Astrocyte (in vitro differentiated cells and primary cell): ENCODE results near the gene ZNF385B. TPM values are rescaled to one million over a fixed set of nuclear protein-coding genes. Genes with fewer than 3 reads are reported as not detected.

ENCODE experiments used
- DNase-seq: peaks from one replicate; pipeline ENCODE4 v3.0.0-alpha.2; 2010; ENCODE audit warnings: low read depth
- FAIRE-seq: peaks from 2 replicates; lab custom pipeline; 2011; peaks lifted over from hg19 to GRCh38; lab: Jason Lieb, UNC
- H2AFZ ChIP-seq: 2 replicates; pipeline ENCODE4 v1.6.0; 2012; ENCODE audit warnings: low read depth, low read length, inconsistent platforms
- H3K27ac ChIP-seq: 2 replicates; pipeline ENCODE4 v1.5.1; 2011; ENCODE audit warnings: low read depth, low read length, inconsistent platforms
- H3K27me3 ChIP-seq: 2 replicates; pipeline ENCODE4 v1.6.0; 2011; ENCODE audit warnings: low read length, inconsistent platforms; ENCODE audit not compliant: insufficient read depth
- H3K36me3 ChIP-seq: 2 replicates; pipeline ENCODE4 v1.5.1; 2011; ENCODE audit warnings: low read length, inconsistent platforms; ENCODE audit not compliant: insufficient read depth
- H3K4me1 ChIP-seq: 2 replicates; pipeline ENCODE4 v1.5.1; 2011; ENCODE audit warnings: low read length, inconsistent platforms; ENCODE audit not compliant: insufficient read depth
- H3K4me2 ChIP-seq: 2 replicates; pipeline ENCODE4 v1.6.0; 2012; ENCODE audit warnings: low read length, inconsistent platforms
- H3K4me3 ChIP-seq: 2 replicates; pipeline ENCODE4 v1.5.1; 2011; ENCODE audit warnings: low read depth, mild to moderate bottlenecking, low read length, inconsistent platforms; ENCODE audit not compliant: insufficient read depth
- H3K79me2 ChIP-seq: 2 replicates; pipeline ENCODE4 v1.6.0; 2012; ENCODE audit warnings: mild to moderate bottlenecking, low read length, inconsistent platforms; ENCODE audit not compliant: insufficient read depth
- H3K9ac ChIP-seq: 2 replicates; pipeline ENCODE4 v1.6.0; 2012; ENCODE audit warnings: mild to moderate bottlenecking, low read length, inconsistent platforms
- H3K9me3 ChIP-seq: 2 replicates; pipeline ENCODE4 v1.5.1; 2012; ENCODE audit warnings: low read depth, mild to moderate bottlenecking, low read length, inconsistent platforms; ENCODE audit not compliant: insufficient read depth
- H4K20me1 ChIP-seq: 2 replicates; pipeline ENCODE4 v1.6.0; 2012; ENCODE audit warnings: low read length, inconsistent platforms; ENCODE audit not compliant: insufficient read depth
- H3K27ac Mint-ChIP-seq: one replicate; pipeline ENCODE4 v1.8.0; 2021; ENCODE audit warnings: mild to moderate bottlenecking, mixed read lengths; ENCODE audit not compliant: unreplicated experiment
- H3K27me3 Mint-ChIP-seq: one replicate; pipeline ENCODE4 v1.8.0; 2021; ENCODE audit warnings: low read depth, mixed read lengths; ENCODE audit not compliant: unreplicated experiment
- H3K36me3 Mint-ChIP-seq: one replicate; pipeline ENCODE4 v1.8.0; 2021; ENCODE audit warnings: low read depth, mixed read lengths; ENCODE audit not compliant: unreplicated experiment
- H3K4me1 Mint-ChIP-seq: one replicate; pipeline ENCODE4 v1.8.0; 2021; ENCODE audit warnings: low read depth, mixed read lengths; ENCODE audit not compliant: unreplicated experiment
- H3K4me3 Mint-ChIP-seq: one replicate; pipeline ENCODE4 v1.8.0; 2021; ENCODE audit warnings: mild to moderate bottlenecking, moderate library complexity, mixed read lengths; ENCODE audit not compliant: unreplicated experiment
- H3K9me3 Mint-ChIP-seq: one replicate; pipeline ENCODE4 v1.8.0; 2021; ENCODE audit warnings: mild to moderate bottlenecking, mixed read lengths; ENCODE audit not compliant: unreplicated experiment
- EZH2 ChIP-seq: IDR thresholded peaks from 2 replicates; pipeline ENCODE4 v1.6.1; 2012; ENCODE audit warnings: mild to moderate bottlenecking, low read length, inconsistent platforms; ENCODE audit not compliant: insufficient read depth
- total RNA-seq: library from RNA; stranded (reverse); gene quantifications from 2 replicates; pipeline ENCODE4 v1.2.1, GENCODE V29; 2021
- TF ChIP-seq, protein P1 (sequence below): IDR thresholded peaks from 2 replicates; pipeline ENCODE4 v1.5.1; 2011; ENCODE audit warnings: low read depth, mild to moderate bottlenecking, inconsistent platforms, low read length, moderate library complexity; ENCODE audit not compliant: insufficient read depth

ZNF385B gene
- total RNA-seq, 1 donor from 2014 or later: 0.27 TPM

DNA sequence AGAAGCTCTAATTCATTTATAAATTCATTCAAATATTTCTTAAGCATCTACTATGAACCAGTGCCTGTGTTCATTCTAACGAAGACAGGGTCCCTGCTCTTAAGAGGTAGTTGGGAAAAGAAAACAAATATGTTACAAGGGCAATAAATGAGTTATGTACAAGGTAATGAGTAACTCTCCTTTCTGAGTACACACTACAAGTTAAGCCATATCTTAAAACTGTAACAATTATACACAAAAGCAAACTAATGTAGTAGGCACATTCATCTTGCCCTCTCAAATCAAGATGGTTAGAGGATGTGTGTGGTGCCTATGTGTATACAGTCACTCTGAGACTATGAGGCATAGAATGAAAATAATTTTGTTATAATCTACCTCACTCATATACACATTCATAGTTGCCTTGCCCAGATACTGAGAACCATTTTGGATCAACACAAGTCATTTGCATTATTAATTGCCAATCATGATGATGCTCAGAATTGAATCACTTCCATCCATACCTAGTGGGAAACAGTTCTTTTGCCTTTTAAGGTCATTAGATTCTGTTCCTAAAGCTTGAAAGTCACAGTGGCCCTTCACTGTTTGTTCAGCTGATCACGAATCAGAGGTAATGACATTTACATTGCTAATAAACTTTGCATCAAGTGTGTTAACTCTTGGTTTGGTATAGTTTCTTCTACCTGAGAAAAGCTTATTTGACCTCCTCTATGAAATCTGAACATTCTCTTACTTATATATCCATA lies 283.1 kb downstream of the ZNF385B start:
- H3K9me3 Mint-ChIP-seq: no peaks in the 10 kb centered on the region
- peaks cover 3% of the 10 kb centered on the region for H3K4me1 Mint-ChIP-seq
- H3K27ac ChIP-seq: no peak overlapping the region
- FAIRE-seq (no peak), DNase-seq (no peak)
- no peaks in the 10 kb centered on the region for H3K36me3 Mint-ChIP-seq
- no peak for TF ChIP-seq EZH2
- TF ChIP-seq, protein P1, sequence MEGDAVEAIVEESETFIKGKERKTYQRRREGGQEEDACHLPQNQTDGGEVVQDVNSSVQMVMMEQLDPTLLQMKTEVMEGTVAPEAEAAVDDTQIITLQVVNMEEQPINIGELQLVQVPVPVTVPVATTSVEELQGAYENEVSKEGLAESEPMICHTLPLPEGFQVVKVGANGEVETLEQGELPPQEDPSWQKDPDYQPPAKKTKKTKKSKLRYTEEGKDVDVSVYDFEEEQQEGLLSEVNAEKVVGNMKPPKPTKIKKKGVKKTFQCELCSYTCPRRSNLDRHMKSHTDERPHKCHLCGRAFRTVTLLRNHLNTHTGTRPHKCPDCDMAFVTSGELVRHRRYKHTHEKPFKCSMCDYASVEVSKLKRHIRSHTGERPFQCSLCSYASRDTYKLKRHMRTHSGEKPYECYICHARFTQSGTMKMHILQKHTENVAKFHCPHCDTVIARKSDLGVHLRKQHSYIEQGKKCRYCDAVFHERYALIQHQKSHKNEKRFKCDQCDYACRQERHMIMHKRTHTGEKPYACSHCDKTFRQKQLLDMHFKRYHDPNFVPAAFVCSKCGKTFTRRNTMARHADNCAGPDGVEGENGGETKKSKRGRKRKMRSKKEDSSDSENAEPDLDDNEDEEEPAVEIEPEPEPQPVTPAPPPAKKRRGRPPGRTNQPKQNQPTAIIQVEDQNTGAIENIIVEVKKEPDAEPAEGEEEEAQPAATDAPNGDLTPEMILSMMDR: no peak
- no peak overlapping the region for H3K4me3 Mint-ChIP-seq
- no peak overlapping the region for H2AFZ ChIP-seq
- H3K36me3 ChIP-seq: no peaks in the 10 kb centered on the region
- H3K4me3 ChIP-seq: no peak overlapping the region
- no peak overlapping the region for H3K4me2 ChIP-seq
- no peak overlapping the region for H3K27ac Mint-ChIP-seq
- H3K9me3 ChIP-seq: no peaks in the 10 kb centered on the region
- no peaks in the 10 kb centered on the region for H3K79me2 ChIP-seq
- H3K27me3 Mint-ChIP-seq: no peaks in the 10 kb centered on the region
- no peaks in the 10 kb centered on the region for H4K20me1 ChIP-seq
- H3K9ac ChIP-seq: no peak overlapping the region
- no peaks in the 10 kb centered on the region for H3K4me1 ChIP-seq
- H3K27me3 ChIP-seq: no peaks in the 10 kb centered on the region

DNA sequence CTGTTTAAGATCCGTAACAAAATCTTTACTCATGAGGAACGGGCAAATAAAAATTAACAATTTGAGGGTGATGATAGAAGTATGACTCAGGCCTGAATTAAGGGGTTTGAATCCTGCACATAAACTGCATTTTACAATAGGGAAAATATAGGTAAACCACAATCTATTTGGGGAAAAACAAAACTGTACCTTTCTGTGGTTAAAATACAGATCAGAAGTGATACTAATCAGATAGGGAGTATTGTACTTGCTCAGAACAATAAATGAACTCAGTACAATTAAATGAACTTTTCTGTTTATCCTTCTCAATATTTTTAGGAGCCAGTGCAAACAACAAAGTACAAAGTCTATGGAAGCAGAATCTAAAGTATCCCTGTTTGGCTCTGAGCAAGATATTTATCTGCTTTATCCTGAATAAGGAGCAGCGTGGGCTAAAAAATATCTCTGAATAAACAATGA lies 287.3 kb downstream of the ZNF385B start:
- H3K4me3 Mint-ChIP-seq: no peak overlapping the region
- Histone ChIP-seq H3K4me3 (no peak overlapping the region), H2AFZ (no peak overlapping the region), H3K9me3 (no peaks in the 10 kb centered on the region), H4K20me1 (no peaks in the 10 kb centered on the region), H3K4me1 (no peaks in the 10 kb centered on the region), H3K36me3 (no peaks in the 10 kb centered on the region), H3K27ac (no peak overlapping the region), H3K79me2 (no peaks in the 10 kb centered on the region), H3K4me2 (no peak overlapping the region), H3K27me3 (no peaks in the 10 kb centered on the region), H3K9ac (no peak overlapping the region)
- H3K36me3 Mint-ChIP-seq: no peaks in the 10 kb centered on the region
- no peaks in the 10 kb centered on the region for H3K9me3 Mint-ChIP-seq
- TF ChIP-seq, protein P1: no peak
- TF ChIP-seq EZH2: no peak
- no peak overlapping the region for H3K27ac Mint-ChIP-seq
- H3K4me1 Mint-ChIP-seq: no peaks in the 10 kb centered on the region
- FAIRE-seq: no peak
- H3K27me3 Mint-ChIP-seq: no peaks in the 10 kb centered on the region
- no peak for DNase-seq

DNA sequence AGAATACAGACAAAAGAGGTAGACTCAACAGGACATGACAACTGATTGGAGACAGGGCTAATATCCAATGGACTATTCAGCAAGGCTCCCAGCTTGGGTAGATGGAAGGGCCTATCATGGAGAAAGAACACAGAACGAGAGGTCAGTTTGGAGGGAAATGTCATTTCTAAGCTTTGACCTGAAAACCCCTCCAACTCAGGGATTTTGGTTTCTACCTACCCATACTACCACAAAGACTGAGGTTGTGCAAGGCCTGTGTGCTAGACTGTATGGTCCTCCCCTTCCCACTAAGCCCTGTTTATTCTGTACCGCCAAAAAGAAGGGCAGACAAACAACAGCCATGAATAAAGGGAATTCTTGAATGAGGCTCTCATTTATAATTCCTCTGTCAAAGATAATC lies 288.9 kb downstream of the ZNF385B start:
- DNase-seq (no peak), FAIRE-seq (no peak)
- H4K20me1 ChIP-seq: no peaks in the 10 kb centered on the region
- H3K4me1 Mint-ChIP-seq: no peaks in the 10 kb centered on the region
- H3K4me2 ChIP-seq: no peak overlapping the region
- H3K27ac ChIP-seq: no peak overlapping the region
- no peaks in the 10 kb centered on the region for H3K27me3 Mint-ChIP-seq
- no peaks in the 10 kb centered on the region for H3K9me3 Mint-ChIP-seq
- H2AFZ ChIP-seq: no peak overlapping the region
- no peaks in the 10 kb centered on the region for H3K27me3 ChIP-seq
- no peaks in the 10 kb centered on the region for H3K4me1 ChIP-seq
- TF ChIP-seq, protein P1: no peak
- TF ChIP-seq EZH2: no peak
- no peaks in the 10 kb centered on the region for H3K79me2 ChIP-seq
- no peaks in the 10 kb centered on the region for H3K9me3 ChIP-seq
- no peaks in the 10 kb centered on the region for H3K36me3 ChIP-seq
- no peak overlapping the region for H3K9ac ChIP-seq
- H3K4me3 ChIP-seq: no peak overlapping the region
- H3K27ac Mint-ChIP-seq: no peak overlapping the region
- no peak overlapping the region for H3K4me3 Mint-ChIP-seq
- no peaks in the 10 kb centered on the region for H3K36me3 Mint-ChIP-seq
